Ovary (tissue), 10 donors: ENCODE results near the gene PCDH20. TPM values are rescaled to one million over a fixed set of nuclear protein-coding genes. Genes with fewer than 3 reads are reported as not detected.

Source experiments
- DNase-seq, 5 donors: peaks; one replicate each; pipeline ENCODE4 v3.0.0-alpha.2; 2019 to 2020
- H3K27ac ChIP-seq, 2 donors: fragments of 200-600 bp; one replicate each; pipeline versions ENCODE4 v1.5.1 to v1.8.0; 2019 to 2022
- H3K27me3 ChIP-seq: fragments of 200-600 bp; one replicate; pipeline ENCODE4 v1.8.0; 2022
- H3K36me3 ChIP-seq: fragments of 200-600 bp; sonication (generic); one replicate; pipeline ENCODE4 v1.5.1; 2019
- H3K4me1 ChIP-seq: one replicate; pipeline ENCODE4 v1.8.1; 2013; ENCODE audit warnings: mild to moderate bottlenecking, moderate library complexity; ENCODE audit not compliant: insufficient read depth
- H3K4me3 ChIP-seq: fragments of 200-600 bp; sonication (generic); one replicate; pipeline ENCODE4 v1.5.1; 2017
- H3K9me3 ChIP-seq, 2 donors: fragments of 200-600 bp in 1 of 2; sonication (generic) in 1 of 2; one replicate each; pipeline versions ENCODE4 v1.5.1 to v1.8.1; 2013 to 2019; ENCODE audit warnings: mild to moderate bottlenecking in 1 of 2, moderate library complexity in 1 of 2
- CTCF ChIP-seq, 3 donors: fragments of 450-650 bp in 2 of 3; fragments of 200-600 bp in 1 of 3; IDR thresholded peaks; one replicate each; pipeline versions ENCODE4 v1.5.1 to v1.8.0; 2016 to 2022; ENCODE audit warnings: antibody characterized with exemption in 3 of 3, mild to moderate bottlenecking in 1 of 3
- EP300 ChIP-seq: sonication (generic); formaldehyde crosslinking; IDR thresholded peaks from one replicate; pipeline ENCODE4 v1.6.1; 2017; ENCODE audit warnings: antibody characterized with exemption
- POLR2A ChIP-seq: fragments of 450-650 bp; IDR thresholded peaks from one replicate; pipeline ENCODE4 v1.6.1; 2017; ENCODE audit warnings: antibody characterized with exemption, mild to moderate bottlenecking, moderate library complexity
- WGBS, 3 donors: extraction: QIAGEN DNeasy Blood & Tissue Kit in 1 of 3; methylation state at CpG; one replicate each; pipeline versions ENCODE4 v1.1.5 to v1.1.7; 2013 to 2017; 5-methylcytosine and 5-hydroxymethylcytosine counted together
- intact Hi-C, 4 donors: fragments of 100-400 bp; cut with DNase I; formaldehyde crosslinking; loops; one replicate each; pipeline versions ENCODE4 v1.11.0 to v1.15.1; 2022 to 2023
- long read RNA-seq, 3 donors: library from polyadenylated mRNA in 2 of 3; unstranded in 2 of 3; transcript quantifications; one replicate each; pipeline ENCODE4 v2.0.0 and lab custom pipeline, GENCODE V29; 2021 to 2026
- polyA plus RNA-seq, 2 donors: library from polyadenylated mRNA; stranded (reverse); fragments of 200-250 nt in 1 of 2; fragments of 350-450 nt in 1 of 2; fragmentation: Illumina TruSeq in 1 of 2; extraction: RNeasy Lipid Tissue Mini Kit (QIAGEN cat#74804) in 1 of 2; gene quantifications; one replicate each; pipeline ENCODE4 v1.2.3, GENCODE V29; 2013 to 2014
- total RNA-seq, 7 donors: library from RNA; depleted of rRNA in 2 of 7; stranded (reverse); fragments of >200 nt in 2 of 7; fragmentation: NEBNext Ultra II Directional in 3 of 7; extraction: Animal tissue kit (Norgen Biotek cat#: 25700) in 3 of 7; gene quantifications; one replicate each; pipeline versions ENCODE4 v1.1.0 to v1.2.4, GENCODE V29; 2016 to 2023
- donor health status: DM: no; HTN: no; CAD: no; lungs with moderate emphysema.
- donor health status: DM: no; HTN: no; CAD: no.
- donor health status: Bipolar disorder and iron deficiency.
- donor health status: DM: yes; HTN: yes; CAD: no.
- donor health status: DM: no; HTN: no; CAD: no.
- donor health status: DM: yes; HTN: yes; CAD: no.

Gene PCDH20, protein sequence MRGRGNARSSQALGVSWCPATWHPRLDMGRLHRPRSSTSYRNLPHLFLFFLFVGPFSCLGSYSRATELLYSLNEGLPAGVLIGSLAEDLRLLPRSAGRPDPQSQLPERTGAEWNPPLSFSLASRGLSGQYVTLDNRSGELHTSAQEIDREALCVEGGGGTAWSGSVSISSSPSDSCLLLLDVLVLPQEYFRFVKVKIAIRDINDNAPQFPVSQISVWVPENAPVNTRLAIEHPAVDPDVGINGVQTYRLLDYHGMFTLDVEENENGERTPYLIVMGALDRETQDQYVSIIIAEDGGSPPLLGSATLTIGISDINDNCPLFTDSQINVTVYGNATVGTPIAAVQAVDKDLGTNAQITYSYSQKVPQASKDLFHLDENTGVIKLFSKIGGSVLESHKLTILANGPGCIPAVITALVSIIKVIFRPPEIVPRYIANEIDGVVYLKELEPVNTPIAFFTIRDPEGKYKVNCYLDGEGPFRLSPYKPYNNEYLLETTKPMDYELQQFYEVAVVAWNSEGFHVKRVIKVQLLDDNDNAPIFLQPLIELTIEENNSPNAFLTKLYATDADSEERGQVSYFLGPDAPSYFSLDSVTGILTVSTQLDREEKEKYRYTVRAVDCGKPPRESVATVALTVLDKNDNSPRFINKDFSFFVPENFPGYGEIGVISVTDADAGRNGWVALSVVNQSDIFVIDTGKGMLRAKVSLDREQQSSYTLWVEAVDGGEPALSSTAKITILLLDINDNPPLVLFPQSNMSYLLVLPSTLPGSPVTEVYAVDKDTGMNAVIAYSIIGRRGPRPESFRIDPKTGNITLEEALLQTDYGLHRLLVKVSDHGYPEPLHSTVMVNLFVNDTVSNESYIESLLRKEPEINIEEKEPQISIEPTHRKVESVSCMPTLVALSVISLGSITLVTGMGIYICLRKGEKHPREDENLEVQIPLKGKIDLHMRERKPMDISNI
- total RNA-seq (1 to 10 TPM in 2 of 7 donors, under 1 TPM in 3, not detected in 2; under 0.01 to 3.3 (median 0.57) TPM), polyA plus RNA-seq (1 to 10 TPM in 1 of 2 donors, under 1 TPM in 1; 0.07 to 2.1 TPM)
- long read RNA-seq, donor 1: 0 reads
- long read RNA-seq, donor 2: 0 reads
- long read RNA-seq, donor 3, full-length matches to known transcripts: 14 of 17 reads
- long read RNA-seq, donor 3, partial matches to known transcripts: 3 of 17 reads
- long read RNA-seq, donor 3, other reads (novel, unspliced or antisense): 0 of 17 reads

GRCh38 chr13:61415749-61416148 lies at the start of gene PCDH20:
PCDH20 (minus strand) TSS chr13:61415849; CDS start chr13:61415158, 691 bp downstream.
- 50 to 62% (median 55%) methylated on average over 3 of the region's 3 CpGs for WGBS, 3 donors
- DNase-seq: no peak
- intact Hi-C loops: no loop called here
- no peak within 1 kb of the TSS for H3K27ac ChIP-seq
- H3K36me3 ChIP-seq: no peaks in the 10 kb centered on the region
- H3K9me3 ChIP-seq: no peaks in the 10 kb centered on the region
- H3K4me1 ChIP-seq: no peaks in the 10 kb centered on the region
- peak within 1 kb of the TSS; percentile 21 for H3K4me3 ChIP-seq
- no peaks in the 10 kb centered on the region for H3K27me3 ChIP-seq
- no peak for TF ChIP-seq POLR2A
- TF ChIP-seq EP300: no peak
- TF ChIP-seq CTCF (IDR thresholded peaks at IDR 0.05): no peak

DNA sequence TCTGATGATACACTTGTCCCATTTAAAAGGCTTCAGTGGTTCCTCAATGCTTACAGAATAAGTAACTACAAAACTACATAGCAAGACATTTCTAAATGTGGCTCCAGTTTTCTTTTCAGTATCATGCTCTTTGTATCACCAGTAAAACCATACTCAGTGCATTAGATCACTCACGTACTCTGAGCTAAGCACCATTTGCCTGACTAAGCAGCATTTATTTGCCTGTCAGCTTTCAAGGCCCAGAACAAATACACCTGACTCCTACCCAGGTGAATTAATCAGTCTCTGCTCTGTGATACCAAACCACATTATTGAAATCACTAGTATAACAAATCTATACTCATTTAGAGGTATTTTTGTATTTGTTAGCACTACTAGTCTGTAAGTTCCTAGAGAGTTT lies 47.4 kb upstream of the PCDH20 start:
- no peak overlapping the region for H3K4me3 ChIP-seq
- H3K9me3 ChIP-seq: no peaks in the 10 kb centered on the region
- no peak for DNase-seq
- no peaks in the 10 kb centered on the region for H3K27me3 ChIP-seq
- H3K4me1 ChIP-seq: no peaks in the 10 kb centered on the region
- TF ChIP-seq CTCF (IDR thresholded peaks at IDR 0.05) (no peak), POLR2A (no peak), EP300 (no peak)
- intact Hi-C loops: no loop called here
- H3K36me3 ChIP-seq: no peaks in the 10 kb centered on the region
- no peak overlapping the region for H3K27ac ChIP-seq
- WGBS, 3 donors: 79 to 81% (median 81%) methylated on average over 1 of the region's 1 CpG

DNA sequence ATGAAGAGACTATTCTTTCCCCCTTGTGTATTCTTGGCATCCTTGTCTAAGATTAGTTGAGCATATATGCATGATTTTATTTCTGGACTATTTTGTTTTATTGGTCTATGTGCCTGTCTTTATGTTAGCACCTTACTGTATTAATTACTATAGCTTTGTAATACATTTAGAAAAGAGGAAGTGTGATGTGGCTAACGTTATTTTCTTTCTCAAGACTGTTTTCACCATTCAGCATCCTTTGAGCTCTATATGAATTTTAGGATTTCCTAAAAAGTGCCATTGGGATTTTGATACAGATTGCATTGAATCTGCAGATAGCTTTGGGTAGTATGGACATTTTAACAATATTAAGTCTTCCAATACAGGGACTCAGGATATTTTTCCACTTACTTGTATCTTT lies 37.5 kb upstream of the PCDH20 start:
- Histone ChIP-seq H3K4me3 (no peak overlapping the region), H3K27ac (no peak overlapping the region), H3K36me3 (no peaks in the 10 kb centered on the region), H3K4me1 (no peaks in the 10 kb centered on the region), H3K27me3 (peaks cover 3% of the 10 kb centered on the region), H3K9me3 (no peaks in the 10 kb centered on the region)
- no peak for TF ChIP-seq POLR2A
- TF ChIP-seq EP300: no peak
- TF ChIP-seq CTCF (IDR thresholded peaks at IDR 0.05): no peak
- 42 to 68% (median 57%) methylated on average over 1 of the region's 1 CpG for WGBS, 3 donors
- no peak for DNase-seq
- intact Hi-C loops: no loop called here

DNA sequence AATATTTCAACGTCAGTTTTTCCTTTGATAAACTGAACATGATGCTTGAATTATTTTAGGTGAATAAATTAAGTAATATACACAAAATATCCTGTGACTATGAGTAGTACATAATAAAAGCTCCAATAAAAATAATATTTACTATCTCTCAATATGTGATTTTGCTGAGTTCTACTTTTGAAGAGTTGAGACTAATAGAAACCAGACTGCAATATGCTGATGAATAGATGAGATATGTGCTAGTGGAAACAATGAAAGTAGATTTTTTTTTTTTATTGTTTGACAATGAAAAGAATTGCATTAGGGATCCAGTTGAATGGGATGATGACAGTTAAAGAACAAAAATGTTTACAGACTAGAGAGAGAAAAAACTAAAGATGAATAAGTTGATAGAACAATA lies 16.4 kb upstream of the PCDH20 start:
- Histone ChIP-seq H3K9me3 (no peaks in the 10 kb centered on the region), H3K27ac (no peak overlapping the region), H3K4me1 (no peaks in the 10 kb centered on the region), H3K27me3 (no peaks in the 10 kb centered on the region), H3K36me3 (no peaks in the 10 kb centered on the region), H3K4me3 (no peak overlapping the region)
- 77 to 86% (median 78%) methylated on average over 1 of the region's 1 CpG for WGBS, 3 donors
- DNase-seq: no peak
- TF ChIP-seq CTCF (IDR thresholded peaks at IDR 0.05): no peak
- TF ChIP-seq POLR2A: no peak
- no peak for TF ChIP-seq EP300
- intact Hi-C loops: no loop called here
